ENCODE data around the gene TTC28. TPM values are rescaled to one million over a fixed set of nuclear protein-coding genes. Genes with fewer than 3 reads are reported as not detected.

The TTC28 gene
- total RNA-seq, 8 experiments from 2014 or later, result 19.2 to 51.4 (median 26.6) TPM

- no peak for ATAC-seq (replicated peaks in 6 of 8)
- no peaks in the 10 kb centered on the region for H3K4me1 ChIP-seq (replicated peaks in 1 of 2)
- 60 to 100% (median 90%) methylated on average over 1 to 3 of the region's 5 CpGs; no CpG with 5 or more reads in 3 of the 10 experiments for WGBS, 10 experiments
- in situ Hi-C loops (cut with MboI; ENCODE audit: low pct_unique_long_range_greater_than_20kb in 2 of 9, low sequenced_read_pairs in 9 of 9, unreplicated experiment in 9 of 9), result loop anchor here in 1 of 9 experiments (25.0 kb wide), 1 partner anchor 99 kb away; no protein-coding TSS in a partner anchor
- H3K4me3 ChIP-seq, result no peak overlapping the region
- H3K27ac ChIP-seq, result no peak overlapping the region
Measured at GRCh38 chr22:27986459-27986858, 693.2 kb downstream of the TTC28 start.

GRCh38 chr22:27985323-27986275 is 694.0 kb downstream of the TTC28 start:
- WGBS, 10 experiments, result 84 to 100% (median 98%) methylated on average over 1 to 6 of the region's 12 CpGs; no CpG with 5 or more reads in 2 of the 10 experiments
- in situ Hi-C loops (cut with MboI; ENCODE audit: low pct_unique_long_range_greater_than_20kb in 2 of 9, low sequenced_read_pairs in 9 of 9, unreplicated experiment in 9 of 9), result loop anchor here in 1 of 9 experiments (25.0 kb wide), 1 partner anchor 98 kb away; no protein-coding TSS in a partner anchor
- ATAC-seq (replicated peaks in 6 of 8), result no peak
- Histone ChIP-seq H3K4me1 (replicated peaks in 1 of 2) (peaks cover 0 to 3% of the 10 kb centered on the region in 2 donors), H3K4me3 (no peak overlapping the region), H3K27ac (no peak overlapping the region)

GRCh38 chr22:27984723-27985122 is 694.9 kb downstream of the TTC28 start:
- Histone ChIP-seq H3K4me1 (replicated peaks in 1 of 2) (peaks cover 0 to 3% of the 10 kb centered on the region in 2 donors), H3K27ac (no peak overlapping the region), H3K4me3 (no peak overlapping the region)
- WGBS, 10 experiments, result 50 to 90% (median 85%) methylated on average over 1 to 9 of the region's 9 CpGs; no CpG with 5 or more reads in 6 of the 10 experiments
- no peak for ATAC-seq (replicated peaks in 6 of 8)
- in situ Hi-C loops (cut with MboI; ENCODE audit: low pct_unique_long_range_greater_than_20kb in 2 of 9, low sequenced_read_pairs in 9 of 9, unreplicated experiment in 9 of 9), result loop anchor here in 1 of 9 experiments (25.0 kb wide), 1 partner anchor 97 kb away; no protein-coding TSS in a partner anchor

GRCh38 chr22:27984001-27984695 is 695.5 kb downstream of the TTC28 start:
- no peak for ATAC-seq (replicated peaks in 6 of 8)
- 70 to 100% (median 95%) methylated on average over 1 to 4 of the region's 10 CpGs; no CpG with 5 or more reads in 5 of the 10 experiments for WGBS, 10 experiments
- in situ Hi-C loops (cut with MboI; ENCODE audit: low pct_unique_long_range_greater_than_20kb in 2 of 9, low sequenced_read_pairs in 9 of 9, unreplicated experiment in 9 of 9), result loop anchor here in 1 of 9 experiments (25.0 kb wide), 1 partner anchor 97 kb away; no protein-coding TSS in a partner anchor
- H3K27ac ChIP-seq, result no peak overlapping the region
- no peak overlapping the region for H3K4me3 ChIP-seq
- H3K4me1 ChIP-seq (replicated peaks in 1 of 2), result peaks cover 0 to 3% of the 10 kb centered on the region in 2 donors

- in situ Hi-C loops (cut with MboI; ENCODE audit: low pct_unique_long_range_greater_than_20kb in 2 of 9, low sequenced_read_pairs in 9 of 9, unreplicated experiment in 9 of 9), result loop anchor here in 1 of 9 experiments (25.0 kb wide), 1 partner anchor 96 kb away; no protein-coding TSS in a partner anchor
- whole genome bisulfite sequencing, 10 experiments, result 47 to 100% (median 93%) methylated on average over 3 to 9 of the region's 15 CpGs; no CpG with 5 or more reads in 4 of the 10 experiments
Measured at GRCh38 chr22:27983361-27983791, 696.3 kb downstream of the TTC28 start.

GRCh38 chr22:27982630-27983180 is 696.9 kb downstream of the TTC28 start:
- ATAC-seq (replicated peaks in 6 of 8), result no peak
- H3K4me3 ChIP-seq, result no peak overlapping the region
- WGBS, 10 experiments, result 92 to 100% (median 97%) methylated on average over 3 to 16 of the region's 20 CpGs; no CpG with 5 or more reads in 4 of the 10 experiments
- H3K27ac ChIP-seq, result no peak overlapping the region
- peaks cover 0 to 3% of the 10 kb centered on the region in 2 donors for H3K4me1 ChIP-seq (replicated peaks in 1 of 2)
- in situ Hi-C loops (cut with MboI; ENCODE audit: low pct_unique_long_range_greater_than_20kb in 2 of 9, low sequenced_read_pairs in 9 of 9, unreplicated experiment in 9 of 9), result loop anchor here in 1 of 9 experiments (25.0 kb wide), 1 partner anchor 95 kb away; no protein-coding TSS in a partner anchor

More at GRCh38 chr22:27983361-27983791, 696.3 kb downstream of the TTC28 start:
- Histone ChIP-seq H3K4me3 (no peak overlapping the region), H3K27ac (no peak overlapping the region), H3K4me1 (replicated peaks in 1 of 2) (peaks cover 0 to 3% of the 10 kb centered on the region in 2 donors)
- no peak for ATAC-seq (replicated peaks in 6 of 8)

- no peak overlapping the region for H3K27ac ChIP-seq
- no peak for ATAC-seq (replicated peaks in 6 of 8)
- 63 to 100% (median 100%) methylated on average over 1 to 4 of the region's 15 CpGs; no CpG with 5 or more reads in 6 of the 10 experiments for WGBS, 10 experiments
- peaks cover 0 to 3% of the 10 kb centered on the region in 2 donors for H3K4me1 ChIP-seq (replicated peaks in 1 of 2)
- in situ Hi-C loops (cut with MboI; ENCODE audit: low pct_unique_long_range_greater_than_20kb in 2 of 9, low sequenced_read_pairs in 9 of 9, unreplicated experiment in 9 of 9), result loop anchor here in 1 of 9 experiments (25.0 kb wide), 1 partner anchor 95 kb away; no protein-coding TSS in a partner anchor
- H3K4me3 ChIP-seq, result no peak overlapping the region
Measured at GRCh38 chr22:27982106-27982505, 697.5 kb downstream of the TTC28 start.

GRCh38 chr22:27980424-27981148 is 699.1 kb downstream of the TTC28 start:
- ATAC-seq (replicated peaks in 6 of 8), result peak in 1 of 8 experiments; percentile 31
- Histone ChIP-seq H3K4me3 (no peak overlapping the region), H3K27ac (peak overlapping the region in 1 of 2 donors; percentile 37), H3K4me1 (replicated peaks in 1 of 2) (peaks cover 0 to 3% of the 10 kb centered on the region in 2 donors)
- in situ Hi-C loops (cut with MboI; ENCODE audit: low pct_unique_long_range_greater_than_20kb in 2 of 9, low sequenced_read_pairs in 9 of 9, unreplicated experiment in 9 of 9), result loop anchor here in 1 of 9 experiments (25.0 kb wide), 1 partner anchor 93 kb away; no protein-coding TSS in a partner anchor
- WGBS, 10 experiments, result 53 to 90% (median 78%) methylated on average over 1 to 6 of the region's 7 CpGs; no CpG with 5 or more reads in 2 of the 10 experiments

GRCh38 chr22:27978802-27979201 is 700.8 kb downstream of the TTC28 start:
- in situ Hi-C loops (cut with MboI; ENCODE audit: low pct_unique_long_range_greater_than_20kb in 2 of 9, low sequenced_read_pairs in 9 of 9, unreplicated experiment in 9 of 9), result loop anchor here in 1 of 9 experiments (25.0 kb wide), 1 partner anchor 92 kb away; no protein-coding TSS in a partner anchor
- Histone ChIP-seq H3K4me1 (replicated peaks in 1 of 2) (peaks cover 3 to 7% of the 10 kb centered on the region in 2 donors), H3K4me3 (no peak overlapping the region), H3K27ac (no peak overlapping the region)
- WGBS, 10 experiments, result 14 to 100% (median 74%) methylated on average over 1 to 5 of the region's 5 CpGs; no CpG with 5 or more reads in 3 of the 10 experiments
- ATAC-seq (replicated peaks in 6 of 8), result peak in 3 of 8 experiments; percentile 63 to 88 (median 87)

GRCh38 chr22:27978317-27978716 is 701.3 kb downstream of the TTC28 start:
- in situ Hi-C loops (cut with MboI; ENCODE audit: low pct_unique_long_range_greater_than_20kb in 2 of 9, low sequenced_read_pairs in 9 of 9, unreplicated experiment in 9 of 9), result loop anchor here in 1 of 9 experiments (25.0 kb wide), 1 partner anchor 91 kb away; no protein-coding TSS in a partner anchor
- H3K27ac ChIP-seq, result no peak overlapping the region
- 80 to 100% (median 100%) methylated on average over 1 to 6 of the region's 6 CpGs; no CpG with 5 or more reads in 3 of the 10 experiments for WGBS, 10 experiments
- no peak overlapping the region for H3K4me3 ChIP-seq
- peaks cover 3 to 7% of the 10 kb centered on the region in 2 donors for H3K4me1 ChIP-seq (replicated peaks in 1 of 2)
- no peak for ATAC-seq (replicated peaks in 6 of 8)

- peaks cover 3 to 7% of the 10 kb centered on the region in 2 donors for H3K4me1 ChIP-seq (replicated peaks in 1 of 2)
- H3K4me3 ChIP-seq, result no peak overlapping the region
- 68 to 100% (median 89%) methylated on average over 1 to 3 of the region's 3 CpGs; no CpG with 5 or more reads in 1 of the 10 experiments for WGBS, 10 experiments
- in situ Hi-C loops (cut with MboI; ENCODE audit: low pct_unique_long_range_greater_than_20kb in 2 of 9, low sequenced_read_pairs in 9 of 9, unreplicated experiment in 9 of 9), result loop anchor here in 1 of 9 experiments (25.0 kb wide), 1 partner anchor 89 kb away; no protein-coding TSS in a partner anchor
- no peak overlapping the region for H3K27ac ChIP-seq
- ATAC-seq (replicated peaks in 6 of 8), result no peak
Measured at GRCh38 chr22:27976586-27976985, 703.1 kb downstream of the TTC28 start.

Data from motor neuron (in vitro differentiated cells).